HG03025 (cell line): Measurements from ENCODE around the gene EIF4E3.

Experiments
- ATAC-seq: cut with Tn5 transposase; IDR thresholded peaks from one replicate; pipeline ENCODE4 v1.9.1; 2021; ENCODE audit warnings: mild to moderate bottlenecking, moderate library complexity; ENCODE audit not compliant: unreplicated experiment, low FRiP score

Gene EIF4E3

DNA sequence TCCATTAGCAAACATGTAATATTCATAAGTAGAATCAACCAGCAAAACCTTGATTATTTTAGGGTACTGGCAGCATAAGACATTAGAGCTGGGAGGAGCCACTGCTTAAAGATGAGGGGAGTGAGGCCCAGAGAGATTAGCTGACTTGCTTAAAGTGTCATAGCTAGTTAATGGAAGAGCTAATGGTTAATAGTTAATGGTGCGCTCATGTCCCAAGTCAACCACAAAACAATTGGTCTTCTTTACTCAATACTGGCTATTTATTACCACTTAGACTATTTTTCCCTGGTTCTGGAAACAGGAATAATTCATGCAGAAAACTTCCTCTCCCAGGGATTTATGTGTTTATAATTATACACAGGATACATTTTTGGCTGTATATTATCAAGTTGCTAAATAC is 33.1 kb downstream of the EIF4E3 start:
- ATAC-seq = no peak

- no peak for ATAC-seq
Measured at GRCh38 chr3:71690341-71690841, 34.8 kb downstream of the EIF4E3 start.

GRCh38 chr3:71689291-71689690 is 35.9 kb downstream of the EIF4E3 start:
- no peak for ATAC-seq

DNA sequence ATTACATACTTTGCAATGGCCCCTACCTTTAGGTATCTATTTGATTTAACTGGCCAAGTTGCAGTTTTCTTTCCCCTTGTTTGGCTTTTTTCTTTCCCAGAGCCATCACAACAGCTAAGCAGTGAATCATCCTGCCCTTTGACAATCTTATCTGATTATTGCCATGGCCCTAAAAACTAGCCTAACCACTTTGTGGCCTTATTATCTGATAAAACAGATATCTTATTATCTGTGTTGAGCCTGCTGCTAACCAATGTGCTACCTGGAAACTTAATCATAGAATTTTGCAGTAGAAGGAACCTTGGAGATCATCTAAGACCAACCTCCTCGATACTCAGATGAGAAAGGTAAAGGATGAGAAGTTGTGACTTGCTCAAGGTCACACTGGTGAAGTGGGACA is 37.1 kb downstream of the EIF4E3 start:
- no peak for ATAC-seq

DNA sequence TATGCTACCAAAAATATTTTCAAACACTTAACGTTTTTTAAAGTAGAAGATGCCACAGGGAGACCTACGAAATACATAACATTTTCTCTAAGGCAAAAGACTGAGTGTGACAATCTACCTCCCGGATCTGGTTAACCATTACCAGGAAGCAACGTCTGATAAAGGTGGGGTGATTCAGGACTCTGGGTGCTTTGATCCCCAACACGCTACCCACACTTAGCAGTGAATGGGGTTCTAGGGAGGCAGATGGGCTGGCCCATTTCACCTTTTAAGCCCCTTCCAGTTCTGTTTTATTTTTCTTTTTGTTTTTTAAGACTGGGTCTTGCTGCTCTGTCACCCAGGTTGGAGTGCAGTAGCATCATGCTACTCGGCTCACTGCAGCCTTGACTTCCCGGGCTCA is 39.5 kb downstream of the EIF4E3 start:
- no peak for ATAC-seq

- ATAC-seq = no peak
Measured at GRCh38 chr3:71684757-71685386, 40.3 kb downstream of the EIF4E3 start.

- no peak for ATAC-seq
Measured at GRCh38 chr3:71684046-71684756, 41.0 kb downstream of the EIF4E3 start.

- ATAC-seq = no peak
Measured at GRCh38 chr3:71681224-71681668, 44.0 kb downstream of the EIF4E3 start.

DNA sequence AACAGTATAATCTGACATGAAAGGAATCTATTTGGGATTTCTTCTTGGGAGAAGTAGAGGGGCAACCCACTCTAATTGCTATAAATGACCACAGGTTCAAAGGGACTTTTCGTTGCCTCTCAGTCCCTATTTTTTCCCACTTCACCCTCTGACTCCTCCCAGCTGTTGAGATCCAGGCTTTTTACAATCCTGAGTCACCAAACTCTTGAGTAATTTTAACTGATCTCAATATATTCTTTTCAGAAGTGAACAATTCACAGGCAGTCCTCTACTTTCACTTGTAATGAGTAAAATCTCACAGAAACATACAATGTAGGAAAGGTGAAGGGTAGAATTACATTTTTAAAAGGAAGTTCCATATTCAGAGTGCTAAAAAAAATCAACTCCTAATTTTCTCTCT is 44.6 kb downstream of the EIF4E3 start:
- no peak for ATAC-seq

GRCh38 chr3:71676931-71677330 is 48.3 kb downstream of the EIF4E3 start:
- no peak for ATAC-seq

DNA sequence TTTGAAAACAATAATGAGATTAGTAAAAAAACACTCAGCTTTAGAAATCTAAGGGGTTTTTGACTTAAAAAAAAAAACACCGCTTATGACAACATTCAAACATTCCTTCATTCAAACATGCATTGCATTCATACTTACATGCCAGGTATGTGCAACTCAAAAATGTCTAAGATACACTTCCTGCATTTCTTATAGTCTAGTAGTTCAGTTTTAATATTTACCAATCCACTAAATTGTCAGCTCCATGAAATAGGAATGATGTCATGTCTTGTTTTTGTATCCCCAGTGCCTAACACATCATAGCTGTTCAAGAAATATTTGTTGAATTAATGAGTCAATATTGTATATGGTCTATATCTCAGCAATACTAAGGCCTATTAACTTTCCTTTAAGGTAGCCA is 51.7 kb downstream of the EIF4E3 start:
- ATAC-seq = no peak

GRCh38 chr3:71672807-71673206 is 52.4 kb downstream of the EIF4E3 start:
- ATAC-seq = no peak

GRCh38 chr3:71672340-71672739 is 52.9 kb downstream of the EIF4E3 start:
- no peak for ATAC-seq

DNA sequence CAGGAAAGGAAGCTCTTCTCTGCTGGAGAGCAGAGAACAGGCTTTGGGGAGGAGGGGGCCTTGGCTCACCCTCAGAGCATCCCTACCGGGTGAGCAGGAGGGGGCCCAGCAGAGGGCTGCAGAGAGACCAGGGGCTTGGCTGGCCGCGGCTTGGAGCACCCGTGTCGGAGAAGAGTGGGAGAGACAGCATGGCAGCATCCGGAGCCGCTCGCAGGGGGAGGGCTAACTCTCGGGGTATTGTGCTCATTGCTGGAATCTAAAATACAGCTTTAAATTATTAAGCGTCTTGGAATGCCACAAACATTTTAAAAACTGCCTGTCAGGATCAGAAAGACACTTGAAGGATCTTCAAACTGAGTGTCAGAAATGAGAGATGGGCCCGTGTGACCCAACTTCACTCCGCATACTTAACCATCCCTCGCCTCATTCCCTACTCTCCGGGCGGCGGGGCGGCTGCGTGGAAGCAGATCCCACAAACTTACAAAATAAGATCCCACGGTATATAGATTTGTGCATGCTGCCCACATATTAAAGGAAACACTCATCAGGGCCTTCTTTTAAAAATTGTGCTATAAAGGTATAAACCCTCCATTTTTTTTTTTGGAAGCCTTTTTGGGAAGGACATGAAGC is 53.9 kb downstream of the EIF4E3 start:
- ATAC-seq = no peak

- ATAC-seq = no peak
Measured at GRCh38 chr3:71662568-71662967, 62.6 kb downstream of the EIF4E3 start.

DNA sequence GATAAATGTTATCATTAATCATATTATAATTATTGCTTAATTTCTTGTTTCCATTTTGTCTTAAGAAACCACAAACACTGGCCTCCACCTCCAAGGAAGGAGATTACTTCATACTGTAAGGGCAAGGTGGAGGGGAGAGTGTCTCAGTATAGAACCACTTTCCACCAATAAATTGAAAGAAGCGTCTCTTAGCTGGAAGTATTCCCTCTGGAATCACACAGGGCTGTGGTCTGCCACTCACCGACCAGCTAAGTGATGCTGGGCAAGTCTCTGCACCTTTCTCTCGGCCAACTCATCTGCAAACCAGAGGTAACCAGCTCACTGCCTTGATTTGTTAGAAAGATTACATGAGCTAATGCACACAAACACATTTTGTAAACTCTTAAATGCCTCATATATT is 63.1 kb downstream of the EIF4E3 start:
- no peak for ATAC-seq

DNA sequence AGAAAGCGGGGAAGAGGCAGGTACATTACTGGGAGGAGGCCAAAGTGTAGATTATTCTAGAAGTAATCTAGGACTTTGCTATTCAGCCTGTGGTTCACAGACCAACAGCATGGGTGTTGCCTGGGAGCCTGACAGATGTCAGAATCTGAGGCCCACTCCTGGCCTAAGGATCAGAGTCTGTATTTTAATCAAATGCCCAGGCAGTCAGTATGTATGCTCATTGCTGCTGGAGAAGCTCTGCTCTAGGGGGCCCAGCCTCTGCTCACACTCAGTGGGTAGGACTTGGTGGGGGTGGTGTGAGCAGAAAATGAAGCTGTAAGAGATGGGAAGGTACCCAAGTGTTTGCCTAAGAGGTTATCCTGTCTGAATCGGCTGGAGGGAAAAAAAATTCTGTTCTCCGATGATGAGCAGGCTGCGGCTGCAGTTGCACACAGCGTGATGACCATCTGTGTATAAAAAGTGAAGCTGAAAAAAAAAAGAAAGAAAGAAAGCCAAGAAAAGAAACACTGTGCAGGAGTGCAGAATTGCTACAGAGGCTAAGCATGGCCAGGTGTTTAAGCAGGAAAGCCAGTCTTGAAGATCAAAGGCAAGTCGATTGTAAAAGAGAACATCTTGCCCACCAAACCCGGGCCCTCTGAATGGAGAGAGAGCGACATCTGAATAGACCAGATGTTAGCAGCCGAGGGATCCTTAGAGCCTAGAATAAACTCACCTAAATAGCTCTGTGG is 65.2 kb downstream of the EIF4E3 start:
- no peak for ATAC-seq

GRCh38 chr3:71657831-71658530 is 67.2 kb downstream of the EIF4E3 start:
- ATAC-seq = no peak

- no peak for ATAC-seq
Measured at GRCh38 chr3:71655061-71655460, 70.1 kb downstream of the EIF4E3 start.

GRCh38 chr3:71653414-71653807 is 71.8 kb downstream of the EIF4E3 start:
- ATAC-seq = no peak
